ENCODE data around the gene FAM124A.

The FAM124A gene

DNA sequence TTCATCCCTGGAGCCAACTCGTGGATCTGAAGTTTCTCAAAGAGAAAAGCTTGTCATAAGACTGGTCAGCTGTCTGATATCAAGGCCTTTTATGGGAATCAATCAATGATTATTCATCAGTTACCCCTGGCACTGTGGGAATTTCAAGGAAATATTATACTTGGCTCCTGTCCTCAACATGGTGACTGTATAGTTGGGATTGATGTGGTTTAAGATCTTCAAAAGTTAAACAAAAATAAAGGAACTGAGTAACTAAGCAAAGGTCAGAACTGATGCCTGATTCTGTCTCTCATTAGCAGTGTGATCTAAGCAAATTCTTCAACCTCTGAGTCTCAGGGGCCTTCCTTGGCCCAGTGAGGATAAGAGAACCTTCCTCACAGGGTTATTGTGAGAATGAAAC lies 95.1 kb downstream of the FAM124A start:
- H3K27ac ChIP-seq: no peak overlapping the region
- peaks cover 2% of the 10 kb centered on the region for H3K4me1 ChIP-seq
- H3K36me3 ChIP-seq (ENCODE audit: control insufficient read depth, insufficient read depth, low read length): no peaks in the 10 kb centered on the region
- no peak for TF ChIP-seq CTCF (IDR thresholded peaks at IDR 0.05)
- H3K4me2 ChIP-seq (ENCODE audit: low read length): no peak overlapping the region
- no peaks in the 10 kb centered on the region for H3K9me3 ChIP-seq (ENCODE audit: control insufficient read depth, low read length)
- H3K9ac ChIP-seq: no peak overlapping the region
- no peak overlapping the region for H3K4me3 ChIP-seq (ENCODE audit: low read depth, low read length)
- H3K27me3 ChIP-seq (ENCODE audit: control insufficient read depth, insufficient read depth, low read length): no peaks in the 10 kb centered on the region
- no peaks in the 10 kb centered on the region for H3K79me2 ChIP-seq
- H2AFZ ChIP-seq: no peak overlapping the region

DNA sequence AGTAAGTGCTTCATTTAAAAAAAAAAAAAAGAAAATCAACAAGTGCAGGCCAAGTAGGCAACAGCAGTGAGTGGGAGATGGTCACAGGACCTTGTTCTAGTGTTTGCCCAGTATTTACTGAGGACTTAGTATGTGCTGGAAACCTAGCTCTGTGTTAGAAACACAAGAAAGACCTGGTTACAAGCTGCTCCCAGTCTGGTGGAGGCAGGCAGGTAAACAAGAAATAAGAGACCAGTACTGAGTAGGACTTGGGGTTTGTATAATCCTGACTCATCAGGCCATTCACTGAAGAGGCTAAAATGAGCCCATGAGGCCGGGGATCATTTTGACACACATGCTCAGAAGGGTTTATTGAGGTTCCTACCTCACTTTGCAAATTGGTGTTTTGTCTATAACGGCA lies 95.8 kb downstream of the FAM124A start:
- H3K4me3 ChIP-seq (ENCODE audit: low read depth, low read length): no peak overlapping the region
- no peak overlapping the region for H2AFZ ChIP-seq
- H3K36me3 ChIP-seq (ENCODE audit: control insufficient read depth, insufficient read depth, low read length): no peaks in the 10 kb centered on the region
- H3K9ac ChIP-seq: no peak overlapping the region
- H3K9me3 ChIP-seq (ENCODE audit: control insufficient read depth, low read length): no peaks in the 10 kb centered on the region
- peaks cover 2% of the 10 kb centered on the region for H3K4me1 ChIP-seq
- no peak overlapping the region for H3K4me2 ChIP-seq (ENCODE audit: low read length)
- H3K27me3 ChIP-seq (ENCODE audit: control insufficient read depth, insufficient read depth, low read length): no peaks in the 10 kb centered on the region
- no peak for TF ChIP-seq CTCF (IDR thresholded peaks at IDR 0.05)
- no peaks in the 10 kb centered on the region for H3K79me2 ChIP-seq
- no peak overlapping the region for H3K27ac ChIP-seq

- H3K79me2 ChIP-seq: no peaks in the 10 kb centered on the region
- H2AFZ ChIP-seq: no peak overlapping the region
- no peak overlapping the region for H3K4me2 ChIP-seq (ENCODE audit: low read length)
- H3K36me3 ChIP-seq (ENCODE audit: control insufficient read depth, insufficient read depth, low read length): no peaks in the 10 kb centered on the region
- no peaks in the 10 kb centered on the region for H3K9me3 ChIP-seq (ENCODE audit: control insufficient read depth, low read length)
- H3K27ac ChIP-seq: no peak overlapping the region
- no peak for TF ChIP-seq CTCF (IDR thresholded peaks at IDR 0.05)
- no peak overlapping the region for H3K9ac ChIP-seq
- peaks cover 2% of the 10 kb centered on the region for H3K4me1 ChIP-seq
- H3K27me3 ChIP-seq (ENCODE audit: control insufficient read depth, insufficient read depth, low read length): no peaks in the 10 kb centered on the region
- no peak overlapping the region for H3K4me3 ChIP-seq (ENCODE audit: low read depth, low read length)
Measured at GRCh38 chr13:51318876-51319275, 96.7 kb downstream of the FAM124A start.

- H3K27me3 ChIP-seq (ENCODE audit: control insufficient read depth, insufficient read depth, low read length): no peaks in the 10 kb centered on the region
- no peak overlapping the region for H3K4me2 ChIP-seq (ENCODE audit: low read length)
- H3K36me3 ChIP-seq (ENCODE audit: control insufficient read depth, insufficient read depth, low read length): no peaks in the 10 kb centered on the region
- no peak overlapping the region for H3K4me3 ChIP-seq (ENCODE audit: low read depth, low read length)
- no peak for TF ChIP-seq CTCF (IDR thresholded peaks at IDR 0.05)
- no peak overlapping the region for H2AFZ ChIP-seq
- peaks cover 2% of the 10 kb centered on the region for H3K4me1 ChIP-seq
- H3K79me2 ChIP-seq: no peaks in the 10 kb centered on the region
- H3K9ac ChIP-seq: no peak overlapping the region
- no peaks in the 10 kb centered on the region for H3K9me3 ChIP-seq (ENCODE audit: control insufficient read depth, low read length)
- H3K27ac ChIP-seq: no peak overlapping the region
Measured at GRCh38 chr13:51321836-51322235, 99.6 kb downstream of the FAM124A start.

DNA sequence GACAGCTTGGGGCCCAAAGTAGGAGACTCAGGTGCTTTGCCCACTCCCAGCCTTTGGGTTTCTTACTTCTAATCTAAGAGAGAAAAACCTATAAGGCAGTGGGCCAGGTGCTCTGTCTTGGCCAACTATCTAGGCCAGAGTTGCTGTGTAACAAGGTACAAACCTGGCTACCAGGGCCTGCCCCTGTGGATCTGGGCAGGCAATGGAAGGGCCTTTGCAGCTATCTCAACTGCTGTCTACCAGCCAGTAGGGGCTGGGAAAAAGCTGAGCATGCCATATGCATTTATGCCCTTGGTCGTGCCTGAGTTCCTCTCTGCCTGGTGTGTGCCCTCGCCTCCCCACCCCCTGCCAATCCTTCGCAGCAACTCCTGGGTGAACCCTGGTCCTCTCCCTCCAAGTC lies 100.6 kb downstream of the FAM124A start:
- Histone ChIP-seq H3K9ac (no peak overlapping the region), H3K4me2 (ENCODE audit: low read length) (no peak overlapping the region), H3K9me3 (ENCODE audit: control insufficient read depth, low read length) (no peaks in the 10 kb centered on the region), H3K79me2 (no peaks in the 10 kb centered on the region), H3K4me1 (peaks cover 2% of the 10 kb centered on the region), H3K4me3 (ENCODE audit: low read depth, low read length) (no peak overlapping the region), H3K27ac (no peak overlapping the region), H3K27me3 (ENCODE audit: control insufficient read depth, insufficient read depth, low read length) (no peaks in the 10 kb centered on the region), H3K36me3 (ENCODE audit: control insufficient read depth, insufficient read depth, low read length) (no peaks in the 10 kb centered on the region), H2AFZ (no peak overlapping the region)
- no peak for TF ChIP-seq CTCF (IDR thresholded peaks at IDR 0.05)
